Suprapubic skin (tissue), 4 donors: ENCODE results near the gene SEMA3G.

Source experiments
- CTCF ChIP-seq, 2 donors: fragments of 200-600 bp in 1 of 2; fragments of 450-650 bp in 1 of 2; sonication (generic) in 1 of 2; IDR thresholded peaks; one replicate each; pipeline ENCODE4 v1.5.1; 2016 to 2019; ENCODE audit warnings: antibody characterized with exemption in 2 of 2, mild to moderate bottlenecking in 1 of 2, moderate library complexity in 1 of 2
- EP300 ChIP-seq: sonication (generic); formaldehyde crosslinking; IDR thresholded peaks from one replicate; pipeline ENCODE4 v1.6.1; 2017; ENCODE audit warnings: antibody characterized with exemption
- POLR2A ChIP-seq, 2 donors: fragments of 450-650 bp; IDR thresholded peaks; one replicate each; pipeline ENCODE4 v1.6.1; 2017; ENCODE audit warnings: antibody characterized with exemption in 2 of 2, mild to moderate bottlenecking in 2 of 2, moderate library complexity in 2 of 2
- POLR2AphosphoS5 ChIP-seq, 3 donors: sonication (generic); formaldehyde crosslinking; IDR thresholded peaks; one replicate each; pipeline ENCODE4 v1.6.1; 2017; ENCODE audit warnings: antibody characterized with exemption in 3 of 3

- no peak for TF ChIP-seq CTCF (IDR thresholded peaks at IDR 0.05)
- no peak for TF ChIP-seq EP300
- no peak for TF ChIP-seq POLR2AphosphoS5 (IDR thresholded peaks at IDR 0.05)
- TF ChIP-seq POLR2A (IDR thresholded peaks at IDR 0.05) = no peak
Measured at GRCh38 chr3:52393131-52393807, 51.6 kb downstream of the SEMA3G start.
